GM19468 (cell line): ENCODE data around the gene GNG4.
A peak's percentile ranks its signal among the peaks of the same experiment; 100 is the strongest.
"Not testable (repeated sequence)": the region's sequence is repeated elsewhere in the genome, so short reads cannot be mapped to it uniquely, and the experiment has no call there.

Experiments used
- ATAC-seq: cut with Tn5 transposase; IDR thresholded peaks from one replicate; pipeline ENCODE4 v1.9.1; 2021; ENCODE audit warnings: mild to moderate bottlenecking, moderate library complexity, moderate number of reproducible peaks; ENCODE audit not compliant: unreplicated experiment; ENCODE audit errors: extremely low read depth

The GNG4 gene

GRCh38 chr1:235549351-235550139 lies 100.0 kb downstream of the GNG4 start:
- no peak for ATAC-seq

GRCh38 chr1:235546369-235547155 lies 103.0 kb downstream of the GNG4 start:
- ATAC-seq = not testable (repeated sequence)

GRCh38 chr1:235545292-235545930 lies 104.2 kb downstream of the GNG4 start:
- no peak for ATAC-seq

GRCh38 chr1:235542845-235543244 lies 106.7 kb downstream of the GNG4 start:
- not testable (repeated sequence) for ATAC-seq

- ATAC-seq = no peak
Measured at GRCh38 chr1:235533476-235534168, 116.0 kb downstream of the GNG4 start.

- no peak for ATAC-seq
Measured at GRCh38 chr1:235532360-235532759, 117.2 kb downstream of the GNG4 start.

GRCh38 chr1:235527196-235527814 lies 122.3 kb downstream of the GNG4 start:
- ATAC-seq = no peak

GRCh38 chr1:235525314-235525713 lies 124.3 kb downstream of the GNG4 start:
- no peak for ATAC-seq

- peak; percentile 33 for ATAC-seq
Measured at GRCh38 chr1:235516862-235517446, 132.6 kb downstream of the GNG4 start.

- ATAC-seq = no peak
Measured at GRCh38 chr1:235515844-235516512, 133.6 kb downstream of the GNG4 start.

GRCh38 chr1:235513495-235514366 lies 135.9 kb downstream of the GNG4 start:
- no peak for ATAC-seq

- no peak for ATAC-seq
Measured at GRCh38 chr1:235511470-235512240, 137.9 kb downstream of the GNG4 start.

GRCh38 chr1:235510823-235511222 lies 138.8 kb downstream of the GNG4 start:
- ATAC-seq = no peak

GRCh38 chr1:235507623-235508022 lies 142.0 kb downstream of the GNG4 start:
- ATAC-seq = no peak

- peak; percentile 86 for ATAC-seq
Measured at GRCh38 chr1:235504494-235505222, 144.9 kb downstream of the GNG4 start.

- peak; percentile 23 for ATAC-seq
Measured at GRCh38 chr1:235504122-235504493, 145.5 kb downstream of the GNG4 start, which contains the start of gene B3GALNT2. B3GALNT2 (minus strand) TSS chr1:235504452; CDS start chr1:235504252, 200 bp downstream.
